IMR-90 (cell line): ENCODE results near the gene RIC8B. TPM values are rescaled to one million over a fixed set of nuclear protein-coding genes. Genes with fewer than 3 reads are reported as not detected.

ENCODE experiments used
- ATAC-seq: fragments of 200-7000 bp; cut with Tn5 transposase; 2 replicates; pipeline ENCODE4 v1.9.1; 2020; ENCODE audit warnings: low read depth, mild to moderate bottlenecking, moderate library complexity
- BruUV-seq: library from RNA; stranded (reverse); fragments of 400-500 nt; replicated peaks from 2 replicates; lab custom pipeline; 2021; lab: Mats Ljungman, UMichigan
- CTCF ChIA-PET: fragments of 300-600 bp; formaldehyde crosslinking; extraction: SDS; loops from one replicate; lab custom pipeline; 2021; ENCODE audit warnings: antibody characterized with exemption; lab: Yijun Ruan, JAX
- POLR2A ChIA-PET: fragments of 300-600 bp; sonication (Branson Sonifier 250); formaldehyde crosslinking; loops from one replicate; lab custom pipeline; 2022; ENCODE audit warnings: antibody characterized with exemption; ENCODE audit not compliant: unreplicated experiment; lab: Charles Lee
- DNase-seq: peaks from one replicate; pipeline ENCODE4 v3.0.0; 2013
- H2AFZ ChIP-seq: replicated peaks from 2 replicates; pipeline ENCODE3; 2013; ENCODE audit warnings: low read length, mild to moderate bottlenecking; ENCODE audit not compliant: poor library complexity
- H2AK5ac ChIP-seq: 2 replicates; pipeline ENCODE4 v1.6.1; 2013; ENCODE audit warnings: low read depth, low read length, inconsistent platforms
- H2AK9ac ChIP-seq: replicated peaks from 2 replicates; pipeline ENCODE3; 2013; ENCODE audit warnings: mild to moderate bottlenecking, low read depth, low read length, moderate library complexity; ENCODE audit not compliant: poor library complexity
- H2BK120ac ChIP-seq: 2 replicates; pipeline ENCODE4 v1.6.1; 2013; ENCODE audit warnings: low read depth, low read length, inconsistent platforms
- H2BK15ac ChIP-seq: 3 replicates; pipeline ENCODE4 v1.6.1; 2013; ENCODE audit warnings: low read depth, low read length, inconsistent platforms
- H2BK20ac ChIP-seq: 2 replicates; pipeline ENCODE4 v1.6.1; 2013; ENCODE audit warnings: low read depth, mild to moderate bottlenecking, inconsistent platforms, low read length, moderate library complexity
- H2BK5ac ChIP-seq: 2 replicates; pipeline ENCODE4 v1.6.1; 2013; ENCODE audit warnings: mild to moderate bottlenecking, low read depth, low read length, inconsistent platforms; ENCODE audit not compliant: poor library complexity, severe bottlenecking
- H3K14ac ChIP-seq: replicated peaks from 2 replicates; pipeline ENCODE4 v1.6.1; 2013; ENCODE audit warnings: low read depth, low read length, inconsistent platforms
- H3K18ac ChIP-seq: 2 replicates; pipeline ENCODE4 v1.6.1; 2013; ENCODE audit warnings: low read depth, low read length, control low read depth
- H3K23ac ChIP-seq: 2 replicates; pipeline ENCODE4 v1.6.1; 2013; ENCODE audit warnings: low read depth, low read length, inconsistent platforms
- H3K27ac ChIP-seq: 2 replicates; pipeline ENCODE4 v1.5.1; 2013; ENCODE audit warnings: mild to moderate bottlenecking, control low read depth, low read length; ENCODE audit not compliant: insufficient read depth
- H3K27me3 ChIP-seq: 2 replicates; pipeline ENCODE4 v1.6.1; 2013; ENCODE audit warnings: low read length; ENCODE audit not compliant: control insufficient read depth, insufficient read depth
- H3K36me3 ChIP-seq: 2 replicates; pipeline ENCODE4 v1.6.1; 2013; ENCODE audit warnings: low read length, mixed read lengths; ENCODE audit not compliant: control insufficient read depth, insufficient read depth
- H3K4ac ChIP-seq: 2 replicates; pipeline ENCODE4 v1.6.1; 2013; ENCODE audit warnings: low read depth, low read length, inconsistent platforms
- H3K4me1 ChIP-seq: 2 replicates; pipeline ENCODE4 v1.6.1; 2013; ENCODE audit warnings: low read length, mixed read lengths; ENCODE audit not compliant: control insufficient read depth, insufficient read depth
- H3K4me2 ChIP-seq: 2 replicates; pipeline ENCODE4 v1.6.1; 2013; ENCODE audit warnings: low read depth, mild to moderate bottlenecking, control low read depth, low read length, moderate library complexity
- H3K4me3 ChIP-seq: 2 replicates; pipeline ENCODE4 v1.5.1; 2013; ENCODE audit warnings: low read depth, mild to moderate bottlenecking, control low read depth, low read length, moderate library complexity; ENCODE audit not compliant: insufficient read depth
- H3K56ac ChIP-seq: 2 replicates; pipeline ENCODE4 v1.6.1; 2013; ENCODE audit warnings: low read length, inconsistent platforms; ENCODE audit not compliant: insufficient read depth; ENCODE audit errors: extremely low read depth
- H3K79me1 ChIP-seq, 2 experiments: 2 replicates each; pipeline ENCODE4 v1.6.1; 2013; ENCODE audit warnings: low read length in 2 of 2, inconsistent platforms in 1 of 2, low read depth in 1 of 2
- H3K9ac ChIP-seq: 2 replicates; pipeline ENCODE4 v1.6.1; 2013; ENCODE audit warnings: low read depth, low read length, control low read depth
- H3K9me1 ChIP-seq: 2 replicates; pipeline ENCODE4 v1.6.1; 2013; ENCODE audit warnings: low read length, inconsistent platforms; ENCODE audit not compliant: insufficient read depth
- H3K9me3 ChIP-seq: 2 replicates; pipeline ENCODE4 v1.6.1; 2013; ENCODE audit warnings: low read length; ENCODE audit not compliant: control insufficient read depth, insufficient read depth
- H4K20me1 ChIP-seq: 2 replicates; pipeline ENCODE4 v1.6.1; 2013; ENCODE audit warnings: low read length, inconsistent platforms; ENCODE audit not compliant: insufficient read depth
- H4K5ac ChIP-seq: 2 replicates; pipeline ENCODE4 v1.6.1; 2013; ENCODE audit warnings: mild to moderate bottlenecking, low read depth, low read length, control low read depth
- H4K8ac ChIP-seq, 2 experiments: 2 replicates each; pipeline ENCODE4 v1.6.1; 2013; ENCODE audit warnings: low read depth in 2 of 2, low read length in 2 of 2, control low read depth in 1 of 2, inconsistent platforms in 1 of 2
- H4K91ac ChIP-seq: 2 replicates; pipeline ENCODE4 v1.6.1; 2013; ENCODE audit warnings: low read depth, low read length, inconsistent platforms; ENCODE audit not compliant: insufficient read depth
- BHLHE40 ChIP-seq: fragments of 150-350 bp; IDR thresholded peaks from 2 replicates; pipeline ENCODE4 v1.6.1; 2016; ENCODE audit warnings: mild to moderate bottlenecking, low read depth, low read length
- CEBPB ChIP-seq: IDR thresholded peaks from 2 replicates; pipeline ENCODE4 v1.6.1; 2012; ENCODE audit warnings: low read depth, low read length, improper control_type of control experiment
- FOS ChIP-seq: fragments of 150-350 bp; IDR thresholded peaks from 2 replicates; pipeline ENCODE4 v1.6.1; 2016; ENCODE audit warnings: low read depth, low read length
- MAFK ChIP-seq: IDR thresholded peaks from 2 replicates; pipeline ENCODE4 v1.6.1; 2012; ENCODE audit warnings: low read depth, low read length, improper control_type of control experiment
- MAZ ChIP-seq: IDR thresholded peaks from 2 replicates; pipeline ENCODE4 v1.6.1; 2012; ENCODE audit warnings: low read depth, mild to moderate bottlenecking, low read length, improper control_type of control experiment, moderate library complexity, borderline replicate concordance
- MXI1 ChIP-seq: IDR thresholded peaks from 2 replicates; pipeline ENCODE4 v1.6.1; 2012; ENCODE audit warnings: low read depth, mild to moderate bottlenecking, low read length, moderate library complexity, borderline replicate concordance
- NFE2L2 ChIP-seq: fragments of 150-350 bp; IDR thresholded peaks from 2 replicates; pipeline ENCODE4 v1.6.1; 2016; ENCODE audit warnings: low read depth, mild to moderate bottlenecking, low read length
- RAD21 ChIP-seq: IDR thresholded peaks from 2 replicates; pipeline ENCODE4 v1.6.1; 2012; ENCODE audit warnings: low read length, improper control_type of control experiment
- RFX5 ChIP-seq: IDR thresholded peaks from 2 replicates; pipeline ENCODE4 v1.8.0; 2012; ENCODE audit warnings: low read depth, mild to moderate bottlenecking, low read length, moderate library complexity
- SMC3 ChIP-seq: fragments of 150-350 bp; IDR thresholded peaks from 2 replicates; pipeline ENCODE4 v1.6.1; 2016; ENCODE audit warnings: low read depth, mild to moderate bottlenecking, antibody characterized with exemption, low read length, moderate library complexity
- WGBS, 2 experiments: methylation state at CpG; one replicate each; pipeline versions ENCODE4 v1.1.5 to v1.1.7; 2013; ENCODE audit warnings: missing lambda C conversion rate in 2 of 2; ENCODE audit not compliant: insufficient read length in 1 of 2; ENCODE audit errors: extremely low coverage in 2 of 2; 5-methylcytosine and 5-hydroxymethylcytosine counted together
- dilution Hi-C: fragments of 300-500 bp; cut with HindIII; formaldehyde crosslinking; loops from one replicate; pipeline ENCODE4 v1.14.3; 2018; ENCODE audit warnings: low sequenced_read_pairs; ENCODE audit not compliant: unreplicated experiment
- in situ Hi-C: fragments of 300-500 bp; cut with MboI; formaldehyde crosslinking; loops from 3 replicates; pipeline ENCODE4 v1.14.3; 2019; ENCODE audit warnings: low sequenced_read_pairs, inconsistent platforms, mixed read lengths
- intact Hi-C: fragments of 100-400 bp; cut with micrococcal nuclease; formaldehyde crosslinking; loops from 2 replicates; pipeline ENCODE4 v1.10.0; 2022
- polyA plus RNA-seq, 3 experiments: library from polyadenylated mRNA; depleted of rRNA; stranded (reverse); fragments of >200 nt; gene quantifications; 2 replicates each; pipeline ENCODE4 v1.2.3, GENCODE V29; 2012; ENCODE audit warnings: low replicate concordance in 1 of 3
- total RNA-seq: library from RNA; depleted of rRNA; stranded (reverse); fragments of >200 nt; gene quantifications from 2 replicates; pipeline ENCODE4 v1.2.3, GENCODE V29; 2012
- TF ChIP-seq, protein P1 (sequence below): fragments of 150-350 bp; IDR thresholded peaks from 2 replicates; pipeline ENCODE4 v1.6.1; 2017; ENCODE audit warnings: mild to moderate bottlenecking, antibody characterized with exemption, low read length, low read depth
- TF ChIP-seq, protein P2 (sequence below): conservative IDR thresholded peaks from 2 replicates; pipeline ENCODE4 v1.5.1; 2012; ENCODE audit warnings: mild to moderate bottlenecking, low read depth, low read length, improper control_type of control experiment
- TF ChIP-seq, protein P3 (sequence below): fragments of 150-350 bp; IDR thresholded peaks from 2 replicates; pipeline ENCODE4 v1.6.1; 2016; ENCODE audit warnings: low read depth, mild to moderate bottlenecking, low read length, moderate library complexity, borderline replicate concordance

The RIC8B gene
- total and polyA plus RNA-seq, 2 of the 4 experiments (the other 2 are of a cell fraction) = 5.5 to 19.5 TPM

DNA sequence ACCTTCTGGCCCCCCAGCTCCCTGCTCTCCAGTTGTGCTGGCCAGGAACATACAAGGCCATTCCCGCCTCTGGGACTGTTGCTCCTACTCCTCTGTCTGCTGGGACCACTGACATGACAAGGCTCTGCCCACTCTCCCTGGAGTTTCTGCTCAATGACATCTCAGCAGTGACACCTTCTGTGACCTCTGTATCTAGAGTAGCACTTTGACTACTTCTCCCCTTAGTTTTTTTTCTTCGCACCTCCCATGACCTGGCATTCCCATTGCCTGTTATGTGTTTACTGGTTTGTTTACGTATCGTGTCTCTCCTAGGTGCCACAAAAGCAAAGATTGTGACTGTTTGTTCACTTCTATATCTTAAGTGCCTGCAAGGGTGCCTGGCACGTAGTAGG lies 141.1 kb downstream of the RIC8B start:
- H2AK9ac ChIP-seq = no peak overlapping the region
- ChIA-PET POLR2A (no interaction called here), CTCF (no interaction called here)
- no peak for TF ChIP-seq NFE2L2
- TF ChIP-seq, protein P1, sequence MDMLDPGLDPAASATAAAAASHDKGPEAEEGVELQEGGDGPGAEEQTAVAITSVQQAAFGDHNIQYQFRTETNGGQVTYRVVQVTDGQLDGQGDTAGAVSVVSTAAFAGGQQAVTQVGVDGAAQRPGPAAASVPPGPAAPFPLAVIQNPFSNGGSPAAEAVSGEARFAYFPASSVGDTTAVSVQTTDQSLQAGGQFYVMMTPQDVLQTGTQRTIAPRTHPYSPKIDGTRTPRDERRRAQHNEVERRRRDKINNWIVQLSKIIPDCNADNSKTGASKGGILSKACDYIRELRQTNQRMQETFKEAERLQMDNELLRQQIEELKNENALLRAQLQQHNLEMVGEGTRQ = no peak
- no peak for TF ChIP-seq MXI1
- no peak for TF ChIP-seq RFX5
- TF ChIP-seq MAFK = no peak
- no peak for TF ChIP-seq FOS
- TF ChIP-seq RAD21 = no peak
- no peak for TF ChIP-seq MAZ
- TF ChIP-seq CEBPB = no peak
- TF ChIP-seq, protein P2, sequence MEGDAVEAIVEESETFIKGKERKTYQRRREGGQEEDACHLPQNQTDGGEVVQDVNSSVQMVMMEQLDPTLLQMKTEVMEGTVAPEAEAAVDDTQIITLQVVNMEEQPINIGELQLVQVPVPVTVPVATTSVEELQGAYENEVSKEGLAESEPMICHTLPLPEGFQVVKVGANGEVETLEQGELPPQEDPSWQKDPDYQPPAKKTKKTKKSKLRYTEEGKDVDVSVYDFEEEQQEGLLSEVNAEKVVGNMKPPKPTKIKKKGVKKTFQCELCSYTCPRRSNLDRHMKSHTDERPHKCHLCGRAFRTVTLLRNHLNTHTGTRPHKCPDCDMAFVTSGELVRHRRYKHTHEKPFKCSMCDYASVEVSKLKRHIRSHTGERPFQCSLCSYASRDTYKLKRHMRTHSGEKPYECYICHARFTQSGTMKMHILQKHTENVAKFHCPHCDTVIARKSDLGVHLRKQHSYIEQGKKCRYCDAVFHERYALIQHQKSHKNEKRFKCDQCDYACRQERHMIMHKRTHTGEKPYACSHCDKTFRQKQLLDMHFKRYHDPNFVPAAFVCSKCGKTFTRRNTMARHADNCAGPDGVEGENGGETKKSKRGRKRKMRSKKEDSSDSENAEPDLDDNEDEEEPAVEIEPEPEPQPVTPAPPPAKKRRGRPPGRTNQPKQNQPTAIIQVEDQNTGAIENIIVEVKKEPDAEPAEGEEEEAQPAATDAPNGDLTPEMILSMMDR = no peak
- TF ChIP-seq, protein P3, sequence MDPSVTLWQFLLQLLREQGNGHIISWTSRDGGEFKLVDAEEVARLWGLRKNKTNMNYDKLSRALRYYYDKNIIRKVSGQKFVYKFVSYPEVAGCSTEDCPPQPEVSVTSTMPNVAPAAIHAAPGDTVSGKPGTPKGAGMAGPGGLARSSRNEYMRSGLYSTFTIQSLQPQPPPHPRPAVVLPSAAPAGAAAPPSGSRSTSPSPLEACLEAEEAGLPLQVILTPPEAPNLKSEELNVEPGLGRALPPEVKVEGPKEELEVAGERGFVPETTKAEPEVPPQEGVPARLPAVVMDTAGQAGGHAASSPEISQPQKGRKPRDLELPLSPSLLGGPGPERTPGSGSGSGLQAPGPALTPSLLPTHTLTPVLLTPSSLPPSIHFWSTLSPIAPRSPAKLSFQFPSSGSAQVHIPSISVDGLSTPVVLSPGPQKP = no peak
- no peak for TF ChIP-seq BHLHE40
- TF ChIP-seq SMC3 = no peak
- in situ Hi-C loops (loop anchor here (5.0 to 10.0 kb wide), 2 partner anchors 528 to 681 kb away; no protein-coding TSS in a partner anchor), intact Hi-C loops (loop anchor here (10.0 kb wide), 1 partner anchor 141 kb away; the partner anchor contains the start of gene RIC8B), dilution Hi-C loops (loop anchor here (25.0 kb wide), 1 partner anchor 528 kb away; no protein-coding TSS in a partner anchor)
- no peak overlapping the region for H2BK20ac ChIP-seq
- no peak overlapping the region for H2BK5ac ChIP-seq
- H4K5ac ChIP-seq = no peak overlapping the region
- no peak overlapping the region for H3K4me3 ChIP-seq
- H4K8ac ChIP-seq = no peak overlapping the region
- no peaks in the 10 kb centered on the region for H3K36me3 ChIP-seq
- no CpG with 5 or more reads among the region's 5 CpGs for WGBS, 2 experiments
- no peak overlapping the region for H4K91ac ChIP-seq
- H3K27me3 ChIP-seq = peaks cover 7% of the 10 kb centered on the region
- H2AK5ac ChIP-seq = no peak overlapping the region
- no peak for ATAC-seq
- H2BK120ac ChIP-seq = no peak overlapping the region
- no TSS peak for BruUV-seq
- no peak overlapping the region for H3K4me2 ChIP-seq
- no peaks in the 10 kb centered on the region for H3K4me1 ChIP-seq
- H3K4ac ChIP-seq = no peak overlapping the region
- H3K18ac ChIP-seq = no peak overlapping the region
- H3K79me1 ChIP-seq = no peaks in the 10 kb centered on the region
- H3K9ac ChIP-seq = no peak overlapping the region
- H3K9me1 ChIP-seq = no peaks in the 10 kb centered on the region
- no peak overlapping the region for H3K27ac ChIP-seq
- no peak overlapping the region for H3K23ac ChIP-seq
- no peak overlapping the region for H2BK15ac ChIP-seq
- H3K9me3 ChIP-seq = no peaks in the 10 kb centered on the region
- H3K14ac ChIP-seq = no peak overlapping the region
- DNase-seq = no peak
- H3K56ac ChIP-seq = no peak overlapping the region
- H2AFZ ChIP-seq = no peak overlapping the region
- no peaks in the 10 kb centered on the region for H4K20me1 ChIP-seq
